HCT116 (cell line): ENCODE data around the gene ZCCHC17.

Source experiments
- ATF3 ChIP-seq: IDR thresholded peaks from 2 replicates; pipeline ENCODE4 v1.6.1; 2012
- POLR2A ChIP-seq: IDR thresholded peaks from 2 replicates; pipeline ENCODE4 v1.7.0; 2011; ENCODE audit warnings: borderline replicate concordance; ENCODE audit not compliant: insufficient read depth, insufficient read length; ENCODE audit errors: extremely low read depth
- RAD21 ChIP-seq: IDR thresholded peaks from 2 replicates; pipeline ENCODE4 v1.6.1; 2012; ENCODE audit warnings: low read depth, mild to moderate bottlenecking

GRCh38 chr1:31368611-31369107, 71.8 kb downstream of the ZCCHC17 start:
- TF ChIP-seq POLR2A (no peak), RAD21 (no peak), ATF3 (no peak)
